Dedifferentiated amniotic fluid mesenchymal stem cell (primary cell): Measurements from ENCODE around the gene MAP3K6.
"Not testable (repeated sequence)": the region's sequence is repeated elsewhere in the genome, so short reads cannot be mapped to it uniquely, and the experiment has no call there.

Source experiments
- DNase-seq: peaks from one replicate; pipeline ENCODE4 v3.0.0-alpha.2; 2016; ENCODE audit errors: extremely low spot score

MAP3K6 gene

DNA sequence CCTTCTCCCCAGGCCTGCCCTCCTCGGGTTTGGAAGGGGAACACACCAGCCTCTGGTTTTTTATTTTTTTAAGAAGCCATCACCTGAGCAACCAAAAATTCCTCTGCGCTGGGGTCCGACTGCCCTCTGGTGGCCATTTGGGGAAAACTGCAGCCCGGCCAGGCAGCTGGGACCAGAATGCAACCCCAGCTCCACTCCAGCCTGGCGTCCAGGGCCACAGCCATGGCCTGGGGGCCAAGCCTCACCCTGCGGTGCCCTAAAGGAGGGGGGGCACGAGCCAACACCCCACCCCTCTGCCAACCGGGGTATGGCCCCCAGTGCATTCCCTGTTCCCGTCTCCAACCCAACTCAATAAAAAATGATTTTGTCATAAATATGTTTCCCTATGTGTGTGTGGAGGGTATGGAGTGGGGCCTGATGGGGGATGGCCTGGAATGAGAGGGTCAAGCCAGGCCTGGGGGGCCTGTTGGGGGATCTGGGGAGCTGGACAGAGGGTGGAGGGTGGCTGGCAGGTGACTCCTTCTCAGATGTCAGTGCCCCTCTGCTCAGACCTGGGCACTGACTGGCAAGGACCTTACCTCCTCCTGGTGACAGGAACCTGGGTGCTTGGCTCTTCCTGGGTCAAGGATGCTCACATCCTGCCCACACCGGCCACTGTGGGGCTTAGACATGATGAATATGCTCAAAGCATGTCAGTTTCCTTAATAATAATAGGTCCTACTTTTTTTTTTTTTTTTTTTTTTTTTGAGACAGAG is 28.9 kb upstream of the MAP3K6 start:
- DNase-seq: peak; percentile 70

DNA sequence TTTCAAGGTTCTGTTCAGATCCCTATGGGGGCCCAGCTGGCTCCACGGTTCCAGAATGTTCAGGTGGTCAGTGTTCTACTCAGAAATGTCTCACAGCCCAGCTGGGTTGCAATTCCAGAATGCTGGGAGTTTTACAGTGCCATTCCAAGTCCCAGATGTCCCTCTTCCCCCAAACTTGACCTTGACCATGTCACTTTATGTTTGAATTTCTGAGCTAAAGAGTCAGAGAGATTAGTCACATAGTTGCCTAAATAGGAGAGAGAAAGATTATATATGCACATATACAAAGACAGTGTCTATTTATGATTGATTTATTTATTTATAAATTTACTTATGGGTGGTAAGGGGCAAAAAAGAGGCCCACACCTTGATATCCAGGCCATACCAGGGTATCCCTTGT is 28.2 kb upstream of the MAP3K6 start:
- DNase-seq: no peak

DNA sequence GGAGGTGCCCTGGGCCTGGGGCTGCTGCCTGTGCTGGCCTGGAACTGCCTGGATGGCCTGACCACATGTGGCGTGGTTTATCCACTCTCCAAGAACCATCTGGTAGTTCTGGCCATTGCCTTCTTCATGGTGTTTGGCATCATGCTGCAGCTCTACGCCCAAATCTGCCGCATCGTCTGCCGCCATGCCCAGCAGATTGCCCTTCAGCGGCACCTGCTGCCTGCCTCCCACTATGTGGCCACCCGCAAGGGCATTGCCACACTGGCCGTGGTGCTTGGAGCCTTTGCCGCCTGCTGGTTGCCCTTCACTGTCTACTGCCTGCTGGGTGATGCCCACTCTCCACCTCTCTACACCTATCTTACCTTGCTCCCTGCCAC is 27.5 kb upstream of the MAP3K6 start:
- no peak for DNase-seq

DNA sequence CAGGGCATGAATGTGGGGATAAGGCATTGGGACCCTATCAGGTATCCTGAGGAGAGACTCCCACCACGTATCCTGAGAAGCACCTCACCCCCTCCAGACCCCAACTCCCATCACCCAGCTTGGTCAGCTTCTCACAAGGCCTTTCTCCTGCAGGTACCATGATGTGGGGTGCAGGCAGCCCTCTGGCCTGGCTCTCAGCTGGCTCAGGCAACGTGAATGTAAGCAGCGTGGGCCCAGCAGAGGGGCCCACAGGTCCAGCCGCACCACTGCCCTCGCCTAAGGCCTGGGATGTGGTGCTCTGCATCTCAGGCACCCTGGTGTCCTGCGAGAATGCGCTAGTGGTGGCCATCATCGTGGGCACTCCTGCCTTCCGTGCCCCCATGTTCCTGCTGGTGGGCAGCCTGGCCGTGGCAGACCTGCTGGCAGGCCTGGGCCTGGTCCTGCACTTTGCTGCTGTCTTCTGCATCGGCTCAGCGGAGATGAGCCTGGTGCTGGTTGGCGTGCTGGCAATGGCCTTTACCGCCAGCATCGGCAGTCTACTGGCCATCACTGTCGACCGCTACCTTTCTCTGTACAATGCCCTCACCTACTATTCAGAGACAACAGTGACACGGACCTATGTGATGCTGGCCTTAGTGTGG is 27.0 kb upstream of the MAP3K6 start:
- no peak for DNase-seq

DNA sequence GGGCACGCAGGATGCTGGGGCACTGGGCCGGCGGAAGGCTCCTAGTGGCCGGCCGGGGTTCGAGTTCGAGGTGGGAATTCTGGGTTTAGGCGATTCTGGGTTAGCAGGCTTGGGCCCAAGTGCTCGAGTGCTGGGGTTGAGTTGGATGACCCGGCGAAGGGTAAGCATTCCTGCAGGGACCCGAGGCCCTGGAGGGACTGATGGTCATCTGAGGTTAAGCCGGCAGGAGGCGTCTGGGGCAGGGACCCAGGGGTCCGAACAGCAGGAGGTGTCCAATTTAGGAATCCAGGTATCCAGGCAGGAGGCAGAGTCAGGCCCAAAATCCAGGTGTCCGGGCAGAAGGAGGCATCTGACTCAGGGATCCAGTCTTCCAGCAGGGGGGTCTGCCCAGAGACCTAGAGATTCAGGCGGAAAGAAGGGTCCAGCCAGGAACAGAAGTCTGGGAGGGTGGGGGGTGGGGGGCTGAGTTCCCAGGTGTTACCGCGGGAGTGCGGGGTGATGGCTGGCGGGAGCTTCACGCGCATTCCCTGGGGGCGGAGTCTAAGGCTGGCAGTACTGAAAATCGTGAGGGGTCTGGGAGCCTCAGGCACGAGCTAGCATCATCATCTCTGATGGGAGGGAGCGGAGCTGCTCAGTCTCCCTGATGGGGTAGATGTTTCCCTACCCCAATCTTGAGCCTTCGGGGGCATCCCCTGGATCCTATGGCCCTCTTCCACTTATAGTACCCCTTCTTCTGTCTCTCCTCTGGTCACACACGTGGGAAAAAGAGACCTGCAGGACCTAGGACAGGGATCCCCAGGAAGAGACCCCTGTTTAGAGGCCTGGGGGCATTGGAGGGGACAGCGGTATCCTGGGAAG is 26.2 kb upstream of the MAP3K6 start:
- DNase-seq: no peak

DNA sequence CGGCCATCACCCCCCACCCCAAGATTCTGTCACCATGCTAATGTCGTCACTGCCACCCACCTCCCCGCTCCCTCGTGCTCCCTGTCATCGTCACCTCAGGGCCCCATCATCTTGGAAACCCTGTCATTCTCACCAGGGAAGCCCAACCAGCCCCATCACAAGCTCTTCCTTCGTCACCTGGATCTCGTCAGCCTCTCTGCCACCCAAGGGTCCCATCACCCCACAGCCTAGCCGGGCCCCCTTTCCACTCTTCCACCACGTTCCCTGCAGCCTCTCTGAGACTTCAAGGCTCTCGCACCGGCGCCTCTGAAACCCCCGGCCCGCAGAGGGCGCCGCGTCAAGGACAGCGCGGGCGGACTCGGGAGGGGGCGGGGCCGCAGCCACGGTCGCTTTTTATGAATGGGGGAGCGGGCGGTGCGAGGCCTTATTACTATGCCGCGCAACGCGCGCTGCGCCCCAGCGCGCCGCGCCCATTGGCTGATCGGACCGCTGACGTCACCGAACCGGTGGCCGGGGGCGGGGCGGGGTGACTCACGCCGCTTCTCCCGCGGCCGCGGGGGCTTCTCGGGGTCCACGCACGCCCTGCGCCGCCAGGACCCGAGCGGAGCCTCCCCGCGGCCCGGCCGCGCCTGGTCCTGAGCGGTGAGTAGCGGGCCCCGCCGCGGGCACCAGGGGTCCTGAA is 25.5 kb upstream of the MAP3K6 start, which contains the start of gene GPR3:
Gene GPR3 (plus strand): TSS at position 527 of the 682 bp plus-strand sequence. CDS start 1,177 bp downstream, outside the sequence.
- peak; percentile 64 for DNase-seq

DNA sequence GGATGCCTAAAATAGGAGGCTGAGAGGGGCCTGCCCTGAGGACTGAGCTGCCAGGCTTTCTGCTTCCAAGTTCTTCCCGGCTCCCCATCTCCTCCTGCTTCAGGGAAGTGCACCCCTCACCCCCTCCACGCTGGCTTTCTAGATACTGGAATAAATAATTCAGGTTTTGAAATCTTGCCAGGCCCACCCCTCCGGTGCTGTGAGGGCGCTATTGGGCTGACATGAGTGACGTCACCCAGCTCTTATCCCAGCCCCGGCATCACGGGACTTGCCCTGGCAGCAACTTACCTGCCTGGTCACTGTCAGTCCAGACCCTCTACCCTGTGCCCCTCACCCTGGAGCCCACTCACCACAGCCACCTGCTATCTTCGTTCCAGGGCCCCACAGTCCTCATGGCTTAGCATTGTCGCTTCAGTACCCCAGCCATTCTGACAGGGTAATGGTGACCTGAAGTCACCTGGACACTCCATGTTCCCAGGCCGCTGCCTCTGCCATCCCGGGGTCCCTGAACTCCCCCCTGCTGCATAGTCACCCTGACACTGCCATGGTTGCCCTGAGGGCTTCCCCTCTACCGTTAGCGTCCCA is 24.8 kb upstream of the MAP3K6 start:
- DNase-seq: no peak

DNA sequence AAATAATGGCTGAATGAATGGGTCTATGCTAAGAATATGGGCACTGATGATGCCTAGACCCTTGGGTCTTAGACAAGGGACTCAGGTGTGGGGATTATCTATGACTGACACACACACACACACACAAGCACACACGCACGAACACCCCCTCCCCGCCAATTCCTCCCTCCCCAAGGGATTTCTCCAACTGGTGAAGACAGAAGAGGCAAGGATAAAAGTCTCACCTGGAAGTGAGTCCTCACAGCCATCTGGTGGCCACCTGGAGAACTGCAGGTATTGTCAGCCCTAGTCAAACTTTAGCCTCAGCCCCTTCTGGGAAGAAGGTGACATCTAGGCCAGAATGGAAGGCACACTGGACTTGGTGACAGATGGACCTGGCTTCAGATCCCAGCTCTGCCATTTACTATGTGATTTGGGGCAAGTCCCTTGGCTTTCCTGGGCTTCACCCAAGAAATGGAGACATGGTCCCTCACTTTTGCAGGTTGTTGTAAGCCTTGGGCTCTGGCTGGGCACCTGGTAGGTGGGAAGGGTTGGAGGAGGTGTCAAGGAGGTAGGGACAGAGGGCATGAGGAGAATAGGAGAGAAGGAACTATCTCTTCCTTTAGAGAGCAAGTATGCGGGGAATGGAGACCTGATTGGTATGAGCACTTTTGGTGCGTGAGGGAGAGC is 21.7 kb upstream of the MAP3K6 start:
- no peak for DNase-seq

DNA sequence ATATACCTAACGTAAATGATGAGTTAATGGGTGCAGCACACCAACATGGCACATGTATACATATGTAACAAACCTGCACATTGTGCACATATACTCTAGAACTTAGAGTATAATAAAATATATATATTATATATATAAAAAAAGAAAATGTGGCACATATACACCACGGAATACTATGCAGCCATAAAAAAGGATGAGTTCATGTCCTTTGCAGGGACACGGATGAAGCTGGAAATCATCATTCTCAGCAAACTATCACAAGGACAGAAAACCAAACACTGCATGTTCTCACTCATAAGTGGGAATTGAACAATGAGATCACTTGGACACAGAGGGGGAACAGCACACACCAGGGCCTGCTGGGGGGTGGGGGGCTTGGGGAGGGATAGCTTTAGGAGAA is 18.0 kb upstream of the MAP3K6 start:
- not testable (repeated sequence) for DNase-seq

DNA sequence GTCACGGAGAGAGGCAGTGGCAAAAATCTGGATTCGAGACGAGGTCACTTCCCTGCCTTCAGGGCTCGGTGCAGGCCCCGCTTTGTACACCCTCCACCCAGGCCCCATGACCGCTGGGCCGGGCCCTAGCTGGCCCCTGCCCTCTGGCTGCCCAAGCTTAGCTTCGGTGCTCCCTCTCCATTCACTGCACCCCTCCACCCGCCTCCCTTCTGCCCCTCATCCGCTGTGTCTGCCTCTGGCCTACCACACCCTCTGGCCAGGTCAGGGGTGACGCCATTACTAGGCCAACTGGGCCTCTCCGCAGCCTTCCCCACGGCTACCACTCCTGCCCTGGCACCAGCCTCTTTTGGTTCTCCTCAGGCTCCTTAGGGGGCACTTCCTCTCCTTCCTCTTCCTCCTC is 16.9 kb upstream of the MAP3K6 start:
- DNase-seq: no peak

DNA sequence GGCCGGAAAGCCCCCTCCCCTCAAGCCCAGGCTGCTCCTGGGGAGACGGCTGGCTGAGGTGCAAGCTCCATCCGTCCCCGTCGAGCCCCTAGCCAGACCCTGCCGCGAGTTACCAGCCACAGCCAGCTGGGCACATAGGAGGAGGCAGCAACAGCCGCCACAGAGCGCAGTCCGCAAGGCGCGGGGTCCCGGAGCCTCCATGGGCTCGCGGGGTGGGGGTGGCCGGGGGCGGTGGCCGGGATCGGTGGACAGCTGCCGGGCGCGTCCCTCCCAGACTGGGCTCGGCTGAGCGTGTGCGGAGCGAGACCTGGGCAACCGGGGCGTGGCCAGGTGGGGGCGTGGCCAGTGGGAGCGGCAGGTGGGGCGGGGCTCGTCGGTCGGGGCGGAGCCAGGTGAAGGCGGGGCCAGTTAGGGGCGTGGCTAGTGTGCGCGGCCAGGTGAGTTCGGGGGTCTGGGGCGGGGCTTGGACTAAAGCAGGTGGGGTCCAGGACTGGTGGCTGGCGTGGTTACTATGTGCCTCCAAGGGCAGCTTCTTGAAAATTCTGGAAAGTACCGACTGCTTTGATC is 16.4 kb upstream of the MAP3K6 start, which contains the start of gene CD164L2:
Gene CD164L2 (minus strand): TSS at position 295 of the 567 bp plus-strand sequence. CDS start 94 bp downstream, at position 201.
- no peak for DNase-seq

DNA sequence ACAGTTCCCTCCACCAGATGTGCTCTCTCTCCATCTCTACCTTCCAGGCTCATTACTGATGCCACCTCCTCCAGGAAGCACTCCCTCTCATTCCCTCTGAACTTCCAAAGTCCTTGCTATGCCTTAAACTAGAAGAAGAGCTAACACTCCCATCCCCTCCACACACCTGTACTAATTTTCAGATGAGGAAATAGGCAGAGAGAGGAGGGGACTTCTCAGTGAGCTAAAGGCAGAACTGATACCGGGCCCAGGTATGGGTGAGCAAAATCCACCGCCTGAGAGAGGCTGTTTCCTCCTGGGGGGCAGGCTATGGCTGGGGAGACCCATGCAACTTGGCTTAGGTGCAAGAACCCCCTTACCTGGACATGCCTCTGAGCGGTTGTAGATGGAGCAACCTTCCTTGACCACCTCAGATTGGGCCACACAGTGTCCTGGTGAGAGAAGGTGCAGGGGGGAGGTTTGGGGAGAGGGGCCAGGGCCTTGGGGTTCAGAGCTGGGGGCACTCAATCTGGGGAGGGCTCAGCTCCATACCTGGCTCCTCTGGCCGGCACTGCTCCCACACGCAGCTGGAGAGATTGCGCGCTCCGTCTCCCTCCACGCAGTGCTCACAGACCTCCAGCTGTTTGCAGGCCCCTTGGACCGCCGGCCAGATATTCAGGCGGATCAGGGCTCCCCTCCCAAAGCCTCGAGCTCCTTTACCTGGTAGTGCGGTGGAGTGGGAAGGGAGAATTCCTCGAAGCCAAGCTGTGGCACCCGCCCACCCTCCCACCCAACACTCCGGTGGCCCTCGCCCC is 15.4 kb upstream of the MAP3K6 start:
- DNase-seq: no peak

DNA sequence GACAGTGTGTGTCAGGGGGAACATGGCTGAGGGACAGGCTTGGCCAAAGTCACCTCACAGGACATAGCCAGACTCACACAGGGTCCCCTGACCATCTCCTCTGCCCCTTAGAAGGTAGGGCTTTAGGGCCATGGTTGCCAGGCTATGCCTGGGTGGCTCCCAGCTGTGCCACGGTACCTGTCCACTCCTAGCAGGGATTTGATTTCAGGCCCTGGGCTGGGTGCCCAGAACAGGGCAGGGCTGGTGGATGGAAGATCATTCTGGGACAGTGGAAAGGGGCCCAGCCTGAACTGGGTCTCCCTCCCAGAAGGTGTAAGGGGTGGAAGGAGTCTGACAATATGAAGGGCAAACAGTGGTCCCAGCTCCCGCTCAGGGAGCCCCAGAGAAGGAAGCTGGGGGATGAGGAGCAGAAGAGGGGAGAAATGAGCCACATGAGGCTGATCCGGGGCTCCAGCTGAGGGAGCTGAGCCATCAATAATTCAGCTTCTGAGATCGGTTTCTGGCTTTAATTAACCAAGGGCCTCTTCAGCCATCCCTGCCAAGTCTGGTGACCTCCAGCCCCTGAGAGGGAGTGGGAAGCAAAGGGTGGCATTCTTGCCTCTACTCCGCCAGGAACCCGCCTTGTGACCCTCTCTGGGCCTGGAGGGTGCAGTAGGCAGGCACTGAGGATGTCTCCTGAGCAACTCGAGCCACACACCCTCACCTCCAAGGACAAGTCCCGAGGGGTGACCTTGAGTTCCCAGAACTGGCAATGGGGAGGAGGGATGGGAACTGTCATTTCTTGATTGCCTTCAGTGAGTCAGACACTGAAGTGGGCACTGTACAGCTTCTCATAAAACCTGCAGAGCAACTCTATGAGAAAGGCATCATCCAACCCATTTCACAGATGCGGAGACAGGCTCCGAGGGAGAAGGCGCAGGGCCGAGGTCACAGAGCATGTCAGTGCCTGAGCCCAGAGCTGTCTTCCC is 14.3 kb upstream of the MAP3K6 start:
- DNase-seq: no peak

DNA sequence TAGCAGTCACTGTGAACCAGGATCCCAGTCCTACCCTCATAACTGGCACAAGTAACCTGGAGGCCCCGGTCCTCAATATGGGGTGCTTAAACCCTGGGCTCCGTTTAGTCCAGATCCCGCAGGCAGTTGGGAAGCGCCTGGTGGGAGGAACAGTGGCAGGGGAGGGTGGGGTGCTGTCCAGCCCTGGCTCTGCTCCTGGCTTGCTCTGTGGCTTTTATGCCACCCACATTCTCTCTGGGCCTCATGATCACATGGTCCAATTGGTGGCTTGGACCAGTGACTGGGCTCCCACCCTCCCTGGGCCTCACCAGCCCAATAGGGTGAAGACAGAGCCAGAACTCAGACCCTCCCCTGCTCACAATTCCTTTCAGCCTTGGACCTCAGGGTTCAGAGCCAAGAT is 13.5 kb upstream of the MAP3K6 start:
- no peak for DNase-seq

DNA sequence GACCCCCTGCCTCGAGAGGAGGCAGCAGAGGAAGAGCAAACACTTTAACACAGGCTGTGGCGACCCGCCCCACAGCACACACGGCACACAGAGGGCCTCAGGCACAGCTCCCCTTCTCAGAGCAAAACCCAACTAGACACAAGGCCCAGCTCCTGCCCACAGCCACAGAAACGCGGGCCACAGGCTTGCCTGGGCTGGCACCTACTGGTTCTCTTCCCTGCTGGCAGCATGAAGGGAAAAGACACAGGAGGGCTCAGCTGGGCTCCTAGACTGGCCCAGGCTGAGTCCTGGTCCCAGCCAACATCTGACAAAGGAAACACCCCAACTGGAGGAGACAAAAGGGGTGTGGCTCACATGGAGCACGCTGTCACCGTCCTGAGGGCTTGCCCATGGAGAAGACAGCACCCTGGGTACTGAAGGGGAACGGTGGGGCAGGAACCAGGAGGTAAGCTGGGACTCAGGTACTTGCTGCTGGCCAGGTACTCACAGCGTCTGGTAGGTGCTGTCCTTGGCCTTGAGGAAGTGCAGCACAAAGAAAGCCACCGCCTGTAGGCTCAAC is 12.9 kb upstream of the MAP3K6 start:
- no peak for DNase-seq

DNA sequence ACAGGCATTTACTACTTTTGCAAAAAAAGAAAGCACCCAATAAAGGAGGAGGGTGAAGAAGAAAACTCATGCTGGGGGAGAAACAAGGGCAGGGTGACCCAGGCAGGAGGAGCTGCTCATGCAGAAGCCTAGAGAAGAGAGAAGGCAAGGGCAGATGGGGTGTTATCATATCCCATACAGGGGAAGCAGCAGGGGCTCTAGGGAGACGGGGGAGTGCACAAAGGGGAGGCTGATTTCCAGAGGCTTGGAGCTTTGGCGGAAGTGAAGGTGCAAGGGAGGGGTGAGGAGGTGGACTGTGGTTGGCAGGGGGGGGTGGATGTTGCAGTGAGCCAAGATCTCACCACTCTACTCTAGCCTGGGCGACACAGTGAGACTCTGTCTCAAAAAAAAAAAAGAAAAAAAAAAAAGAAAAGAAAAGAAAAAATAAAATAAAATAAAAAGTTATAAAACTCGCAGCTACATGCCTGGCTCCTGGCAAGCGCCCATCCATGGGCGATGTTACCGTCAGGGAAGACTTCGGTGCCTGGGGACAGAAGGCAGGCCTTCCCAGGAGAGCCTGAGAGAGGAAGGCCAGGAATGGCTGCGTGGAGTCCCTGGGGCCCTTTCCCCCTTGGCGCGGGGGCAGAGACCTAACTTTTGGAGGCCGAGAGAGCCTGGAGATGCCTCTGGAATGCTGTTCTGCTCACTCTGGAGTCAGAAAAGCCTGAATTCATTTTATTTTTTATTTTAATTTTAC is 11.2 kb upstream of the MAP3K6 start:
- DNase-seq: no peak

DNA sequence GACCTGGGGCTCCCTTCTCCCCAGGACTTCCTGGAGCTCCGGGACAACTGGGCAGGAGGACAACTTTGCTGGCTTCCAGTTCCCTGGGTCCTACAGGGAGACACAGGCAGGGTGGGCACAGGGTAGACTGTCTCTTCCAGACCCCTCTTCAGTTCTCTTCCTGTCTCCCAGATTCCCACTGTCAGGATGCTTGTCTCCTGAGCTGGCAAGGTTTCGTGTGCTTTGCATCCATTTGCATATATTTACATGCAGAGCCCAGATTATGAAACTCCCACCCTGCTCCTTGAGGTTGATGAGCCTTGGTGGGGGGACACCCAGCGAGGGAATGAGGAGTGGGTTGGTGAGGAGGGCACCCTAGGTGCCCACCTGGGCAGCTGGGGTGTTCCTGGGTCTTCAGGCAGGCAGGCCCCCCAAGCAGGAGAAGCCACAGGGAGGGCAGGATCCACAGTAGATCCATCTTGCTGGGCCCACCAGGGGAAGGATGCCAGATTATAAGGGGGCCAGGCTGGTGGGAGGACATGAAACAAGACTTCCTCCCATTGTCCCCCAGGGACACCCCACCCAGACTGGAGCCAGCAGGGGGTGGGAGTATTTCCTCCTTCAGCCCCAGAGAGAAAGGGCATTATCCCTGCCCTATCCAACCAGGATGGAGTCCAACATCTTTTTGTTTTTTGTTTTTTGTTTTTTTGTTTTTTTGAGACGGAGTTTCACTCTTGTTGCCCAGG is 7.8 kb upstream of the MAP3K6 start, which contains the start of gene FCN3:
Gene FCN3 (minus strand): TSS at position 463 of the 725 bp plus-strand sequence. CDS start 6 bp downstream, at position 457.
- DNase-seq: no peak
